ENCODE data around the gene PLCD3. TPM values are rescaled to one million over a fixed set of nuclear protein-coding genes. Genes with fewer than 3 reads are reported as not detected.
A peak's percentile ranks its signal among the peaks of the same experiment; 100 is the strongest.

The PLCD3 gene
- total and polyA plus RNA-seq, 9 of the 15 experiments (the other 6 are each of a cell fraction or from before 2014, with no cell fraction given): 0.20 to 22.6 (median 7.5) TPM

DNA sequence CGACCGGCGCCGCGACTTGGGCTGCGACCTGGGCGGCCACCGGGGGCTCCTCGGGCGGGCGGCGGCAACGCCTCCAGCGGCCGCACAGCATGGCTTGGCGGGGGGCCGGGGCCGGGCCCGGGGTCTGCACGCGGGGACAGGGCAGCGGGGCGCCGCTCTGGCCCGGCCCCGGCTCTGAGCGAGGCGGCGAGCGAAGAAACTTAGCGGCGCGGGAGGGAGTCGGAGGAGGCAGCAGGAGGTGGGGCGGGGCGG is at the start of gene PLCD3 (continued):
- TF ChIP-seq PPARD (CRISPR knock-in tag; IDR thresholded peaks at IDR 0.05) (no peak), ZZZ3 (IDR thresholded peaks at IDR 0.05) (no peak), RBM34 (IDR thresholded peaks at IDR 0.05; ENCODE audit: borderline replicate concordance, insufficient read depth, low read length) (no peak), ZNF77 (CRISPR knock-in tag; IDR thresholded peaks at IDR 0.05) (no peak), ZNF583 (CRISPR knock-in tag; IDR thresholded peaks at IDR 0.05) (no peak), SAP30 (IDR thresholded peaks at IDR 0.05; ENCODE audit: borderline replicate concordance, insufficient read depth, low read depth, low read length, poor library complexity, severe bottlenecking) (peak; percentile 9), HMGN3 (IDR thresholded peaks at IDR 0.05; ENCODE audit: borderline replicate concordance, extremely low read depth, insufficient read length, low read depth, low read length) (peak; percentile 10), KLF6 (CRISPR knock-in tag; IDR thresholded peaks at IDR 0.05; ENCODE audit: borderline replicate concordance) (no peak), RBM25 (IDR thresholded peaks at IDR 0.05; ENCODE audit: low read depth, low read length, severe bottlenecking) (no peak), RBM15 (IDR thresholded peaks at IDR 0.05; ENCODE audit: insufficient read depth, low read length) (no peak), HCFC1 (IDR thresholded peaks at IDR 0.05; ENCODE audit: low read depth, low read length) (no peak), ELF2 (CRISPR knock-in tag; IDR thresholded peaks at IDR 0.05) (no peak), PTBP1 (IDR thresholded peaks at IDR 0.05; ENCODE audit: low read depth, low read length) (no peak), SMARCA4 (IDR thresholded peaks at IDR 0.05) (no peak), MED1 (CRISPR knock-in tag; IDR thresholded peaks at IDR 0.05; ENCODE audit: borderline replicate concordance) (no peak), PHF8 (IDR thresholded peaks at IDR 0.05; ENCODE audit: borderline replicate concordance, low read length) (peak; percentile 35; the same call in 1 of the 2 replicates), ZSCAN29 (IDR thresholded peaks at IDR 0.05) (no peak)
- TF ChIP-seq, protein P1, sequence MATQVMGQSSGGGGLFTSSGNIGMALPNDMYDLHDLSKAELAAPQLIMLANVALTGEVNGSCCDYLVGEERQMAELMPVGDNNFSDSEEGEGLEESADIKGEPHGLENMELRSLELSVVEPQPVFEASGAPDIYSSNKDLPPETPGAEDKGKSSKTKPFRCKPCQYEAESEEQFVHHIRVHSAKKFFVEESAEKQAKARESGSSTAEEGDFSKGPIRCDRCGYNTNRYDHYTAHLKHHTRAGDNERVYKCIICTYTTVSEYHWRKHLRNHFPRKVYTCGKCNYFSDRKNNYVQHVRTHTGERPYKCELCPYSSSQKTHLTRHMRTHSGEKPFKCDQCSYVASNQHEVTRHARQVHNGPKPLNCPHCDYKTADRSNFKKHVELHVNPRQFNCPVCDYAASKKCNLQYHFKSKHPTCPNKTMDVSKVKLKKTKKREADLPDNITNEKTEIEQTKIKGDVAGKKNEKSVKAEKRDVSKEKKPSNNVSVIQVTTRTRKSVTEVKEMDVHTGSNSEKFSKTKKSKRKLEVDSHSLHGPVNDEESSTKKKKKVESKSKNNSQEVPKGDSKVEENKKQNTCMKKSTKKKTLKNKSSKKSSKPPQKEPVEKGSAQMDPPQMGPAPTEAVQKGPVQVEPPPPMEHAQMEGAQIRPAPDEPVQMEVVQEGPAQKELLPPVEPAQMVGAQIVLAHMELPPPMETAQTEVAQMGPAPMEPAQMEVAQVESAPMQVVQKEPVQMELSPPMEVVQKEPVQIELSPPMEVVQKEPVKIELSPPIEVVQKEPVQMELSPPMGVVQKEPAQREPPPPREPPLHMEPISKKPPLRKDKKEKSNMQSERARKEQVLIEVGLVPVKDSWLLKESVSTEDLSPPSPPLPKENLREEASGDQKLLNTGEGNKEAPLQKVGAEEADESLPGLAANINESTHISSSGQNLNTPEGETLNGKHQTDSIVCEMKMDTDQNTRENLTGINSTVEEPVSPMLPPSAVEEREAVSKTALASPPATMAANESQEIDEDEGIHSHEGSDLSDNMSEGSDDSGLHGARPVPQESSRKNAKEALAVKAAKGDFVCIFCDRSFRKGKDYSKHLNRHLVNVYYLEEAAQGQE (IDR thresholded peaks at IDR 0.05; ENCODE audit: borderline replicate concordance): no peak
- TF ChIP-seq, protein P1 (CRISPR knock-in tag; IDR thresholded peaks at IDR 0.05; ENCODE audit: low read depth): no peak
- TF ChIP-seq, protein P2, sequence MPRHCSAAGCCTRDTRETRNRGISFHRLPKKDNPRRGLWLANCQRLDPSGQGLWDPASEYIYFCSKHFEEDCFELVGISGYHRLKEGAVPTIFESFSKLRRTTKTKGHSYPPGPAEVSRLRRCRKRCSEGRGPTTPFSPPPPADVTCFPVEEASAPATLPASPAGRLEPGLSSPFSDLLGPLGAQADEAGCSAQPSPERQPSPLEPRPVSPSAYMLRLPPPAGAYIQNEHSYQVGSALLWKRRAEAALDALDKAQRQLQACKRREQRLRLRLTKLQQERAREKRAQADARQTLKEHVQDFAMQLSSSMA (CRISPR knock-in tag; IDR thresholded peaks at IDR 0.05): no peak
- TF ChIP-seq, protein P3, sequence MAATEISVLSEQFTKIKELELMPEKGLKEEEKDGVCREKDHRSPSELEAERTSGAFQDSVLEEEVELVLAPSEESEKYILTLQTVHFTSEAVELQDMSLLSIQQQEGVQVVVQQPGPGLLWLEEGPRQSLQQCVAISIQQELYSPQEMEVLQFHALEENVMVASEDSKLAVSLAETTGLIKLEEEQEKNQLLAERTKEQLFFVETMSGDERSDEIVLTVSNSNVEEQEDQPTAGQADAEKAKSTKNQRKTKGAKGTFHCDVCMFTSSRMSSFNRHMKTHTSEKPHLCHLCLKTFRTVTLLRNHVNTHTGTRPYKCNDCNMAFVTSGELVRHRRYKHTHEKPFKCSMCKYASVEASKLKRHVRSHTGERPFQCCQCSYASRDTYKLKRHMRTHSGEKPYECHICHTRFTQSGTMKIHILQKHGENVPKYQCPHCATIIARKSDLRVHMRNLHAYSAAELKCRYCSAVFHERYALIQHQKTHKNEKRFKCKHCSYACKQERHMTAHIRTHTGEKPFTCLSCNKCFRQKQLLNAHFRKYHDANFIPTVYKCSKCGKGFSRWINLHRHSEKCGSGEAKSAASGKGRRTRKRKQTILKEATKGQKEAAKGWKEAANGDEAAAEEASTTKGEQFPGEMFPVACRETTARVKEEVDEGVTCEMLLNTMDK (IDR thresholded peaks at IDR 0.05; ENCODE audit: borderline replicate concordance, insufficient read depth, low read depth, low read length, poor library complexity, severe bottlenecking): peak; percentile 1

Measured in K562 (cell line).